ENCODE data around the gene CTBP2.
A peak's percentile ranks its signal among the peaks of the same experiment; 100 is the strongest.

GRCh38 chr10:125201108-125201524 lies 40.8 kb upstream of the CTBP2 start:
- TF ChIP-seq EP300 (IDR thresholded peaks at IDR 0.05; ENCODE audit: borderline replicate concordance) (no peak), RAD21 (IDR thresholded peaks at IDR 0.05; ENCODE audit: low read depth) (no peak), TAF1 (IDR thresholded peaks at IDR 0.05; ENCODE audit: low read depth) (no peak), YY1 (IDR thresholded peaks at IDR 0.05; ENCODE audit: low read depth) (no peak), TCF12 (IDR thresholded peaks at IDR 0.05; ENCODE audit: low read depth) (no peak), TEAD4 (IDR thresholded peaks at IDR 0.05) (no peak)
- TF ChIP-seq, protein P1, sequence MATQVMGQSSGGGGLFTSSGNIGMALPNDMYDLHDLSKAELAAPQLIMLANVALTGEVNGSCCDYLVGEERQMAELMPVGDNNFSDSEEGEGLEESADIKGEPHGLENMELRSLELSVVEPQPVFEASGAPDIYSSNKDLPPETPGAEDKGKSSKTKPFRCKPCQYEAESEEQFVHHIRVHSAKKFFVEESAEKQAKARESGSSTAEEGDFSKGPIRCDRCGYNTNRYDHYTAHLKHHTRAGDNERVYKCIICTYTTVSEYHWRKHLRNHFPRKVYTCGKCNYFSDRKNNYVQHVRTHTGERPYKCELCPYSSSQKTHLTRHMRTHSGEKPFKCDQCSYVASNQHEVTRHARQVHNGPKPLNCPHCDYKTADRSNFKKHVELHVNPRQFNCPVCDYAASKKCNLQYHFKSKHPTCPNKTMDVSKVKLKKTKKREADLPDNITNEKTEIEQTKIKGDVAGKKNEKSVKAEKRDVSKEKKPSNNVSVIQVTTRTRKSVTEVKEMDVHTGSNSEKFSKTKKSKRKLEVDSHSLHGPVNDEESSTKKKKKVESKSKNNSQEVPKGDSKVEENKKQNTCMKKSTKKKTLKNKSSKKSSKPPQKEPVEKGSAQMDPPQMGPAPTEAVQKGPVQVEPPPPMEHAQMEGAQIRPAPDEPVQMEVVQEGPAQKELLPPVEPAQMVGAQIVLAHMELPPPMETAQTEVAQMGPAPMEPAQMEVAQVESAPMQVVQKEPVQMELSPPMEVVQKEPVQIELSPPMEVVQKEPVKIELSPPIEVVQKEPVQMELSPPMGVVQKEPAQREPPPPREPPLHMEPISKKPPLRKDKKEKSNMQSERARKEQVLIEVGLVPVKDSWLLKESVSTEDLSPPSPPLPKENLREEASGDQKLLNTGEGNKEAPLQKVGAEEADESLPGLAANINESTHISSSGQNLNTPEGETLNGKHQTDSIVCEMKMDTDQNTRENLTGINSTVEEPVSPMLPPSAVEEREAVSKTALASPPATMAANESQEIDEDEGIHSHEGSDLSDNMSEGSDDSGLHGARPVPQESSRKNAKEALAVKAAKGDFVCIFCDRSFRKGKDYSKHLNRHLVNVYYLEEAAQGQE (IDR thresholded peaks at IDR 0.05; ENCODE audit: low read depth) = peak; percentile 75

Measured in Ishikawa (cell line).